Rectal smooth muscle tissue (tissue), 1 donor: ENCODE measurements around the gene CCNL2.
"Not testable (repeated sequence)": the region's sequence is repeated elsewhere in the genome, so short reads cannot be mapped to it uniquely, and the experiment has no call there.

Source experiments
- H3K27ac ChIP-seq: one replicate; pipeline ENCODE4 v1.7.0; 2013; ENCODE audit warnings: low read depth, low read length, inconsistent platforms
- H3K27me3 ChIP-seq: one replicate; pipeline ENCODE4 v1.7.0; 2013; ENCODE audit warnings: low read length; ENCODE audit not compliant: control insufficient read depth, insufficient read depth
- H3K36me3 ChIP-seq: one replicate; pipeline ENCODE4 v1.7.0; 2013; ENCODE audit warnings: low read length; ENCODE audit not compliant: control insufficient read depth, insufficient read depth
- H3K4me1 ChIP-seq: one replicate; pipeline ENCODE4 v1.7.0; 2013; ENCODE audit warnings: low read length; ENCODE audit not compliant: control insufficient read depth, insufficient read depth
- H3K4me3 ChIP-seq: one replicate; pipeline ENCODE4 v1.7.0; 2013; ENCODE audit warnings: low read length
- H3K9ac ChIP-seq: one replicate; pipeline ENCODE4 v1.7.0; 2013; ENCODE audit warnings: low read length

Gene CCNL2

DNA sequence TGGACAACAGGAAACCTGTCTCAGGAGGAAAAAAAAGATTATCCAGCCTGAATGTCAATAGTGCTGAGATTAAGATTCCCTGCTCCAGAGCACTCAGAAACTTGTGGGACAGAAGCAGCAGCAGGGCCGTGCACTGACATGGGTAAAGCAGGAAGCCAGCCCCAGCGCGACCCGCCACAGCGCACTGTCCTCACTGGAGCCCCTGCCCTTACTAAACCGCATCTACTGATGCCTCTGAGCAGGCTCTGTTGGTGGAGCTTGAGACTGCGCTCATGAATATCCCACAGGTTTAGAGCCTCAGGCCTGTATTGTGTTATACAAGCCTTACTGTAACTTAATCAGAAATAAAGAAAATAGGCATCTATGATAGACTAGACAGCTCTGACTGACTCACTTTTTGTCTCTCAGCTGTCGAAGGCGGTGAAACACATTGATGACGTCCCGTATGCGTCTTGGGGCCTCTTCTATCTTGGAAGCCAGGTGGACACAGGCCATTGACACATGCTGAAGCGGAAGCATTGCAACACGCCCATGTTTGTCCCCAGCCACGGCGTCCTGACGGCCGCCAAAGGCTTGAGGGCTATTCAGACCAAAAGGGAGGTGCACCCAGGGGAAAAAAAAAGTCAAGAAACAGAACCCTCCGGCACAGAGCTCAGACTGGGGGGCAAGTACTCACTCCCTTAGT, 1.2 kb downstream of the CCNL2 start:
- H3K36me3 ChIP-seq, result peaks cover 38% of the 10 kb centered on the region
- H3K4me1 ChIP-seq, result peaks cover 14% of the 10 kb centered on the region
- peak overlapping the region; percentile 93 for H3K4me3 ChIP-seq
- H3K27ac ChIP-seq, result no peak overlapping the region
- no peaks in the 10 kb centered on the region for H3K27me3 ChIP-seq
- peak overlapping the region; percentile 49 for H3K9ac ChIP-seq

DNA sequence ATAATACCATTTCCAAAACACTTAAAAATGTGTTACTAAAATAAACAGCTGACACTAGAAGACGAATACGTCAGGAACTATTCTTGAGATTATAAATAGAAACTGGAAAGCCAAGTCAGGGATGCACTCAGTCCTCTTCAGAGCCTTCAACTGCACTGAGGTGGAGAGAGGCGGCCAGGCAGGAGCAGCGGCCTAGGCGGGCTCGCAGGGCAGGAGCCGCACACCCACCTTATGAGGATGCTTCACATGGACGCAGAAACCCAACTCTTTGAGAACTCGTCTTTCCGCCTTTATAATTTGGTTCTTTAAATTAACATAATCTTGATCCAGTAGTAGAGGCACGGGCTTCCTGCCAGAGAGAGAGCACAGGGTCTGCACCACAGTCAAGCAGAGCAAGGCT, 4.0 kb downstream of the CCNL2 start:
- Histone ChIP-seq H3K27ac (no peak overlapping the region), H3K27me3 (no peaks in the 10 kb centered on the region), H3K4me3 (no peak overlapping the region), H3K4me1 (peaks cover 11% of the 10 kb centered on the region), H3K36me3 (peaks cover 40% of the 10 kb centered on the region), H3K9ac (no peak overlapping the region)

DNA sequence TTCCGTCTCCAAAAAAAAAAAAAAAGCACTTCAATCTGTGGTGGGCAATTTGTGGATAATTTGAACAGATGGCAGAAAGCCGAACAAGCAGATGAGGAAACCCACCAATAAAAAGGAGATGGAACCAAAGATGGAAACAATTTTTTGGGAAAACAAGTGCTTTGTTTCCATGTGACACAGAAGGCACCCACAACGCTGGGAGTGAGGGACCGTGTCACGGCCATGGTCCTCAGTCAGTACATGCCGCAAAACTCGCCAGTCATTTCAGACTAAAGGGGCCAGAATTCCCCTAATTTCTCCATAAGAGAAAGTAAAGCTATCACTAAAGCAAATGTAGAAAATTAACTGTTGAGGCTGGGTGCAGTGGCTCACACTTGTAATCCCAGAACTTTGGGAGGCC, 5.0 kb downstream of the CCNL2 start:
- Histone ChIP-seq H3K27me3 (no peaks in the 10 kb centered on the region), H3K4me3 (no peak overlapping the region), H3K9ac (no peak overlapping the region), H3K4me1 (peaks cover 6% of the 10 kb centered on the region), H3K27ac (no peak overlapping the region), H3K36me3 (peaks cover 48% of the 10 kb centered on the region)

DNA sequence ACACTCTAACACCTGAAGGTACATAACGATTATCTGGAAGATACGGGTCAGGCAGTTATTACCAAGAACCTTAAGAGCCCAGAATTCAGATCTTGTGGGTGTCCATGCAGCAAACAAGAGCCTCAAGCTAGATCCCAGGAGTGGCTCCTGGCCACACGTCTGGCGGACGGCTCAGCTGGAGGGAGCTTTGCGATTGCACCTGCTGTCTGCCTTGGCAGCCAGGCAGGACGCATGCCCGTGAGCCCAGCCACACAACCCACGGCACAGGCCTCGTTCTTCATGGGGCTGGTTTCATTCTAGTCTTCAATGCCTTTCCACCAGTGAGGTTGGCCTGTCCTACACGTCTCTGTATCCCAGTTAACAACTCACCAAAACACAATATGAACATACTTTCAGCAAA, 5.7 kb downstream of the CCNL2 start:
- Histone ChIP-seq H3K36me3 (peaks cover 49% of the 10 kb centered on the region), H3K27ac (no peak overlapping the region), H3K4me3 (no peak overlapping the region), H3K4me1 (peaks cover 6% of the 10 kb centered on the region), H3K27me3 (no peaks in the 10 kb centered on the region), H3K9ac (no peak overlapping the region)

DNA sequence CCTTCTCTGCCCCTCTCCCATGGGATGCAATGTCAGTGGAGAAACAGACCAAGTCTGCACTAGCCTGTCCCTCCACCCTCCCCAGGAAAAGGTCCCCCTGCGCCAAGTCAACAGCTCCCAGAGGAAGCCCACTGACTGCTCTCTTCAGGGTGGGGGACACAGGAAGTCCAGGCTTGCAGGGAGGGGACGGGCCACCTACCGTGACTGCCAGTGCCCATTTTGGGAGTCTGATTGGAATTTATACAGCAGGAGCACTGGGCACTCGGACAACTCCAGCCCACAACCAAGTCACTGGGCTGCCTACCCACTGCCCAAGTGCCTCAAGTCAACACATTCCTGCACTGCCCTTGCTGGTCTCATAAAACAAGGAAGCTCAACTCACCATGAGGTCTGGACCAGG, 6.1 kb downstream of the CCNL2 start:
- Histone ChIP-seq H3K27me3 (no peaks in the 10 kb centered on the region), H3K9ac (no peak overlapping the region), H3K27ac (no peak overlapping the region), H3K4me1 (peaks cover 2% of the 10 kb centered on the region), H3K4me3 (no peak overlapping the region), H3K36me3 (peaks cover 52% of the 10 kb centered on the region)

DNA sequence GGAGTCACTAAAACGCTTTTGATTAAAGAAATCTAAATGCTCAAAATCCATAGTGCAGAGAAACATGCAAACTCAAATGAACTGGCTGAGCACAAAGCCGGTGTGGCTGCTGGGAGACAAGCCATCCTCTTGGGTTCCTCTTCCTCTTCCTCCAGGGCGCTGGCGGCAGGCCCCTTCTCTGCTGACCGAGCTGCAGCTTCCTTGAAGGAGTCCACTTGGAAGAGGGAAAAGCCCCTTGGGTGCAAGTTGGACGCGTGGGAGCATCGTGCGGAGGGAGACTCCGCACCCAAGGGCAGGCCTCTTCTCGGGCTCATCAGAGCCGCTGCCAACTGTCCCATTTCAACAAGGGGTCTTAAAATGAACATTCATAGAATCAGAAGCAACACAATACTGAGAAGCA, 7.9 kb downstream of the CCNL2 start:
- no peaks in the 10 kb centered on the region for H3K4me1 ChIP-seq
- no peaks in the 10 kb centered on the region for H3K27me3 ChIP-seq
- no peak overlapping the region for H3K4me3 ChIP-seq
- no peak overlapping the region for H3K27ac ChIP-seq
- H3K9ac ChIP-seq, result no peak overlapping the region
- H3K36me3 ChIP-seq, result peaks cover 60% of the 10 kb centered on the region

DNA sequence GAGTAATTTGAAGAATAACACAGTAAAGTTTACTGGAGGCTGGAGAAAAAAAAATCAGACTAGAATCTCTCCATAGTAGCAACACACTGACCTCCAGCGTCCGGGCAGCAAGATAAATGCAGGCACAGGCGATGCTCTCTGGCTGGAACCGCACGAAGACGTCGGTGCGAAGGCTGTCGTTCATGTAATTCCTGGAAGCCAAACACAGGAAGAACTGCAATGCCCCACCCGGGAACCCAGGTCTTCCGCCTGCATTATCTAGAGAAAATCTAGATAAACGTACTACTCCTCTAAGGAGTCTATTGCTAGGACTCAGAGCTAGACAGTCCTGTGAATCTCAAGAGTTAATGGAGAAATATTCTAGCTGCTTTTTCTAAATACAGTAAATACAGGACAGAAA, 8.5 kb downstream of the CCNL2 start:
- Histone ChIP-seq H3K4me1 (no peaks in the 10 kb centered on the region), H3K9ac (no peak overlapping the region), H3K4me3 (no peak overlapping the region), H3K27ac (no peak overlapping the region), H3K36me3 (peaks cover 64% of the 10 kb centered on the region), H3K27me3 (no peaks in the 10 kb centered on the region)

DNA sequence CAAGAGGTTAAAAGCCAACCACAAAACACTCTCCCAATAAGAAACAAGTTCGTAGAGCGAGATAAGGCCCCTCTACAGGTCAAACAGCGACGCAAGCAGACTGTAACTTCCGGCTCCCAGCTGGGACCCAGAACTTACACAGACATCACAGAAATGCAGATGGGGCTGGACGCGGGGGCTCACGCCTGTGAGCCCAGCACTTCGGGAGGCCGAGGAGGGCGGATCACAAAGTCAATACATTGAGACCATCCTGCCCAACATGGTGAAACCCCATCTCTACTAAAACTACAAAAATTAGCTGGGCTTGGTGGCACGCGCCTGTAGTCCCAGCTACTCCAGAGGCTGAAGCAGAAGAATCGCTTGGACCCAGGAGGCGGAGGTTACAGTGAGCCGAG, 11.1 kb downstream of the CCNL2 start:
- H3K4me3 ChIP-seq, result no peak overlapping the region
- H3K4me1 ChIP-seq, result no peaks in the 10 kb centered on the region
- H3K27ac ChIP-seq, result no peak overlapping the region
- no peak overlapping the region for H3K9ac ChIP-seq
- H3K27me3 ChIP-seq, result no peaks in the 10 kb centered on the region
- peaks cover 48% of the 10 kb centered on the region for H3K36me3 ChIP-seq

DNA sequence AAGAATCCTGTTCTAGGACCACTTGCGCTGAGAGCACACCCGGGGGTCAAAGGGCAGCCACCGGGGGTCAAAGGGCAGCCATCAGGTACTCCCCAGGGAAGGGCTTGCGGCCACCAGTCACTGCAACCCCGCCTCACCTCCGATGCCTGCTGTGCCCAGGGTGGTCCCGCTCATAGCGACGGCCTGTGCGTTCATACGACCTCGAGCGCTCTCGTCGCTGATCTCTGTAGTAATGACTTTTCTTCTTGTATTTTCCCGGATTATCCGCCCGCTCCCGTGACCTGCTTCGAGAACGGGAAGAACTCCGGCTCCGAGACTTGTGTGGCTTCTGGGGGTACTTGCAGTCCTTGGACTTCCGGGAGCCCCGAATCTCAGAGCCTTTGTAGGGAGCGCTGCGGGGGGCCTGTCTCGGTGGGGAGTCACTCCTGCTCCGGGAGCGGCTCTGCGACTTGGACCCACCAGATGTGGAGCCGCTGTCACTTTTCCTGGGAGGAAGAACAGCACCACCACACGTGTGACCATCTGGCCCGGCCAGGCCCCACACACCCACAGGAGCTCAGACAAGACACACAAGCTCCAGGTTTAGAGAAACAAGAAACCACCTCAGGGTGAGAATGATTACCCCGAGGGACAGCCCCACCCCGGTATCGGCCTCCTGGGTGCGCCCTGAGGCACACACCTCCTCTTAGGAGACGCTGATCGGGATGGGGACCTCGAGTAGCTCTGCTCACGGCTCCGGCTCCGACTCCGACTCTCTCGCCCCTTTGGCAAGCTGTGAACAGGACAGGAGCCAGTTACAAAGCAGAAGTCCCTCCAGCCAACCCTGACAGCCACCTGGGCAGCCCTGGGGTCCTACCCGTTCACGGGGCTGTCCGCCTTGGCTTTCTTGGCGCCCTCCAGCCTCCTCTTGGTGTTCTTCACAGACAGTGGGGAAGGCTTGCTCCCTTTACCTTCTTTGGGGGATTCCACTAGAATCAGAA, 11.7 kb downstream of the CCNL2 start:
- Histone ChIP-seq H3K36me3 (peaks cover 42% of the 10 kb centered on the region), H3K9ac (no peak overlapping the region), H3K27ac (no peak overlapping the region), H3K27me3 (no peaks in the 10 kb centered on the region), H3K4me1 (no peaks in the 10 kb centered on the region), H3K4me3 (no peak overlapping the region)

DNA sequence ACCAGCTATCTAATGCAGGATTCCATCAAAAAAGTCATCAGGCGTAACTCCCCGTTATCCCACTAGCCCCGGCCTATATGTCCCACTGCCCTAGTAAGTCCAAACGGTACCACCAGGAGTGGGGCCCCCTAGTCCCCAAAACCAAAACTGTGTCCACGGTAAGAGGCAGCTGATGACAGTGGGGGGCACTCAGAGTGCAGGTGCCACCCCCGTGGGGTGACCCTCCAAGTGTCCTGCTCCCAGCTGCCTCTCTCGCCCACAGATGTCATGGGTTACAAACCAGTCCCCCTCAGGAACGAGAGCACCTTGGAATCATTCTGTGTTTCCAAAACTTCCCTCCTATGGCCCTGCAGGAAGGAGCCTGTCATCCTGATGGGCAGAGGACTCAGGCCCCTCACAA, 13.2 kb downstream of the CCNL2 start:
- no peaks in the 10 kb centered on the region for H3K27me3 ChIP-seq
- no peak overlapping the region for H3K27ac ChIP-seq
- H3K36me3 ChIP-seq, result peaks cover 36% of the 10 kb centered on the region
- H3K4me1 ChIP-seq, result no peaks in the 10 kb centered on the region
- H3K9ac ChIP-seq, result no peak overlapping the region
- no peak overlapping the region for H3K4me3 ChIP-seq

DNA sequence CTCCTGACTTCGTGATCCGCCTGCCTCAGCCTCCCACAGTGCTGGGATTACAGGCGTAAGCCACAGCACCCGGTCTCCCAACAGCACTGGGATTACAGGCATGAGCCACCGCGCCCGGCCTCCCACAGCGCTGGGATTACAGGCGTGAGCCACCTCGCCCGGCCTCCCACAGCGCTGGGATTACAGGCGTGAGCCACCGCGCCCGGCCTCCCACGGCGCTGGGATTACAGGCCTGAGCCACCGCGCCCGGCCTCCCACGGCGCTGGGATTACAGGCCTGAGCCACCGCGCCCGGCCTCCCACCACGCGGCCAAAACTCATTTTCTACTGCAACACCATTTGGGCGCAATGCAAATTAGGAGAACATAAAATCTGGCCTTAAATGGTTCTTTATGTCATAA, 13.8 kb downstream of the CCNL2 start:
- H3K27me3 ChIP-seq, H3K4me1 ChIP-seq, H3K27ac ChIP-seq, H3K9ac ChIP-seq, H3K4me3 ChIP-seq: not testable (repeated sequence)
- H3K36me3 ChIP-seq, result peaks cover 35% of the 10 kb centered on the region

DNA sequence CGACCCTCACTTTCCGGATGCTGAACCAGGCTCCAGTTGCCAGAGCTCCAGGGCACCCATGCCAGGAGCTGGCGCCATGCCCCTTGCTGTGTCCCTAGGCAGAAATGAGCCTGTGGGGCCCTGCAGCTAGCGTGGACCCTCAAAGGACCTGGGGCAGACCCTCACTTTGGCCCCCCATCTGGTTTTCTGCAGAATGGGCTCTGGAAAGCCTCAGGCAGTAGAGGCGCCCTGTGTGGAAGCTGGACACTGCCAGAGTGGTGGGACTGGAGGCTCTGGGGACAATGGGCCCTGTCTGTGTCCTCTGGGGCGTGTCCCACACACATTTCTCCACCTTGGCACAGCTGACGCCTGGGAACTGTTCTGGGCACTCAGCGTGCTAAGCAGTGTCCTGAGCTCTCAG, 17.8 kb downstream of the CCNL2 start:
- Histone ChIP-seq H3K9ac (no peak overlapping the region), H3K4me1 (no peaks in the 10 kb centered on the region), H3K27me3 (no peaks in the 10 kb centered on the region), H3K36me3 (peaks cover 4% of the 10 kb centered on the region), H3K4me3 (no peak overlapping the region), H3K27ac (no peak overlapping the region)
